A549 (cell line): Measurements from ENCODE around the gene KCNQ2.

ENCODE experiments used
- CHD4 ChIP-seq: fragments of 200-600 bp; sonication (generic); IDR thresholded peaks from 2 replicates; pipeline ENCODE4 v1.6.1; 2016; ENCODE audit warnings: antibody characterized with exemption, mild to moderate bottlenecking, borderline replicate concordance
- CTCF ChIP-seq: fragments of >200 bp; sonication (Bioruptor Twin); formaldehyde crosslinking; IDR thresholded peaks from 3 replicates; pipeline ENCODE4 v1.5.1; 2016
- FOSL2 ChIP-seq, 2 experiments: fragments of 450-650 bp in 1 of 2; fragments of >200 bp in 1 of 2; sonication (Bioruptor Twin) in 1 of 2; formaldehyde crosslinking; IDR thresholded peaks; 2 replicates each; pipeline versions ENCODE4 v1.5.0 to v1.6.1; 2016 to 2020; ENCODE audit warnings: mild to moderate bottlenecking in 1 of 2, moderate library complexity in 1 of 2
- KDM1A ChIP-seq: fragments of 200-600 bp; sonication (generic); IDR thresholded peaks from 2 replicates; pipeline ENCODE4 v1.6.1; 2016; ENCODE audit warnings: low read depth, mild to moderate bottlenecking
- POLR2A ChIP-seq: IDR thresholded peaks from 2 replicates; pipeline ENCODE4 v1.6.1; 2012; ENCODE audit warnings: mild to moderate bottlenecking, low read length
- REST ChIP-seq: fragments of 200-600 bp; sonication (generic); IDR thresholded peaks from 2 replicates; pipeline ENCODE4 v1.6.1; 2016; ENCODE audit warnings: antibody characterized with exemption, mild to moderate bottlenecking, moderate library complexity
- TF ChIP-seq, protein P1 (sequence below): fragments of 150-350 bp; IDR thresholded peaks from 2 replicates; pipeline ENCODE4 v1.6.1; 2014; ENCODE audit warnings: low read depth, mild to moderate bottlenecking, low read length
- TF ChIP-seq, protein P2 (sequence below): IDR thresholded peaks from 2 replicates; pipeline ENCODE4 v1.6.1; 2012; ENCODE audit warnings: low read depth, borderline replicate concordance

DNA sequence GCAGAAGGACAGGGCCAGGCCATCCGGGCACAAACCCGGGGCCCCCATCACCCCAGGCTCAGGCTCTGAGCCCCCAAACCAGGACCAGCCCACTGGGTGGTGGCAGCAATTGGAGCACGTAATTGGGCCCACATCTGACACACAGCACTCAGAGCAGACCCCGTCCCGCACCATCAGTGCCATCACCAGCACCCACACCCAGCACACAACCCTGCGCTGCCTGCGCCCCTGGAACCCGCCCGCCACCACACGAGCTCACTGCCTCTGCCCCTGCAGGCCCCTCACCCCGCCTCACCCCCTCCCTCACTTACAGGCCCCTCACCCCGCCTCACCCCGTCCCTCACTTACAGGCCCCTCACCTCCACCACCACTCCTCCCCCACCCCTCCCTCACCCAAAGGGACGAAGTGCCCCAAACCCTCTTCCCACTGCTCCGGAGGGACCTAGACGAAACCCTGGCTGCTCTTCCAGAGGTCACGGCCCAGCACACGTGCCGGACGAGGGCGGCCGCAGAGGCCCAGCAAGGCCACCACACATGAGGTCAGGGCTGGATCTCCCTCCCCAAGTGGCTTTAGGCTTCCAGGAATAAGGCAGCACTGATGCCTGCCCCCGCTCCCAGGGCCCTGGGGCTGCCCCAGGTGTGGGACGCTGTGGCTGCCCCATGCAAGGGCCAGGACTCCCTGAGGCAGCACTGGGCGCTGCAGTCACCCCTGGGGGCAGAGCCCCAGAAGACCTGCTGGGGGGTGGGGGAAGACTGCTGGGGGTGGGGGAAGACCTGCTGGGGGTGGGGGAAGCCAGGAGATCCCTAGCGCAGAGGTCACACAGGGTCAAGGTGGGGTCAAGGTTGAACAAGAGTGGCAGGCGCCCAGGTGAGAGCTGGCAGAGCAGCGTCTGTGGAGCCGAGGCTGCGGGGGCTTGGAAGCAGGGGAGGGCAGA, 22.4 kb downstream of the KCNQ2 start:
- TF ChIP-seq POLR2A, result no peak
- TF ChIP-seq CHD4, result no peak
- TF ChIP-seq, protein P1, sequence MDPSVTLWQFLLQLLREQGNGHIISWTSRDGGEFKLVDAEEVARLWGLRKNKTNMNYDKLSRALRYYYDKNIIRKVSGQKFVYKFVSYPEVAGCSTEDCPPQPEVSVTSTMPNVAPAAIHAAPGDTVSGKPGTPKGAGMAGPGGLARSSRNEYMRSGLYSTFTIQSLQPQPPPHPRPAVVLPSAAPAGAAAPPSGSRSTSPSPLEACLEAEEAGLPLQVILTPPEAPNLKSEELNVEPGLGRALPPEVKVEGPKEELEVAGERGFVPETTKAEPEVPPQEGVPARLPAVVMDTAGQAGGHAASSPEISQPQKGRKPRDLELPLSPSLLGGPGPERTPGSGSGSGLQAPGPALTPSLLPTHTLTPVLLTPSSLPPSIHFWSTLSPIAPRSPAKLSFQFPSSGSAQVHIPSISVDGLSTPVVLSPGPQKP, result no peak
- no peak for TF ChIP-seq FOSL2 (IDR thresholded peaks at IDR 0.05)
- TF ChIP-seq FOSL2 (CRISPR knock-in tag; IDR thresholded peaks at IDR 0.05), result no peak
- TF ChIP-seq CTCF, result no peak
- TF ChIP-seq KDM1A, result no peak
- TF ChIP-seq REST, result no peak
- TF ChIP-seq, protein P2, sequence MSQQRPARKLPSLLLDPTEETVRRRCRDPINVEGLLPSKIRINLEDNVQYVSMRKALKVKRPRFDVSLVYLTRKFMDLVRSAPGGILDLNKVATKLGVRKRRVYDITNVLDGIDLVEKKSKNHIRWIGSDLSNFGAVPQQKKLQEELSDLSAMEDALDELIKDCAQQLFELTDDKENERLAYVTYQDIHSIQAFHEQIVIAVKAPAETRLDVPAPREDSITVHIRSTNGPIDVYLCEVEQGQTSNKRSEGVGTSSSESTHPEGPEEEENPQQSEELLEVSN, result no peak
